Measurements from ENCODE around the gene MRGPRF.

MRGPRF gene

DNA sequence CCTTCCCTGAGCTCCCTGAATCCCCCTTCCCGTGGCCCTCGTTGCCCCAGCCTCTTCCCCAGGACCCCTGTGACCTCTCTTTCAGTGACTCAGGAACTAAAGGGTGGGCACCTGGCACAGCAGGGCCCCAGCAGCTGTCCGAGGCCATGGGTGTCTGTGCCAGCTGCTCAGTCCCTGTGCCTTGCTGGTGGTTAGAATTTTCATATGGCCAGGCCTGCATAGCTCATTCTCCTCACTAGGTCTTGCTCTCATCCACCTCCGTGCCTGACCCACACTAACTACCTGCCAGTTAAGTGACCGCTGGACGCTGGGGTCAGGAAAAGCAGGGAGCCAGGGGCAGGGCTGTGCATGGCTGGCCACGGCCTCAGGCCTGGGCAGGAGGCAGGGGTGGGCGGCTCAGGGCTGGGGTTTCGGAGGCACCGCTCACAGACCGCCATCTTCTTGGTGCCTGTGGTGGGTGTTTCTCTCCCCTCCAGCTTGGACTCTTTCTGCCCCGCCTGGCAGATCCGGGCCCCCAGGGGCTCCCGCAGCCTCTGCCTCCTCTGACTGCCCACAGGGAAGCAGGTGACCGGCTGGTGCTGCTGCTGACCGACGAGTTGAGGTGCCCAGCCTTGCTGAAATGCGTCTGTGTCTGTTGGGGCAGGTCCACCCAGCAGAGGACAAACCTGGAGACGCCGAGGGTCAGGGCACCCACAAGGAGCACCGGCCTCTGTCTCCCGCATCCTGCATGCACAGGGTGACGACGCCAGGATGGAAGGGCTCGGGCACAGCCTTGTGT lies 52.6 kb downstream of the MRGPRF start:
- no peak for DNase-seq

DNA sequence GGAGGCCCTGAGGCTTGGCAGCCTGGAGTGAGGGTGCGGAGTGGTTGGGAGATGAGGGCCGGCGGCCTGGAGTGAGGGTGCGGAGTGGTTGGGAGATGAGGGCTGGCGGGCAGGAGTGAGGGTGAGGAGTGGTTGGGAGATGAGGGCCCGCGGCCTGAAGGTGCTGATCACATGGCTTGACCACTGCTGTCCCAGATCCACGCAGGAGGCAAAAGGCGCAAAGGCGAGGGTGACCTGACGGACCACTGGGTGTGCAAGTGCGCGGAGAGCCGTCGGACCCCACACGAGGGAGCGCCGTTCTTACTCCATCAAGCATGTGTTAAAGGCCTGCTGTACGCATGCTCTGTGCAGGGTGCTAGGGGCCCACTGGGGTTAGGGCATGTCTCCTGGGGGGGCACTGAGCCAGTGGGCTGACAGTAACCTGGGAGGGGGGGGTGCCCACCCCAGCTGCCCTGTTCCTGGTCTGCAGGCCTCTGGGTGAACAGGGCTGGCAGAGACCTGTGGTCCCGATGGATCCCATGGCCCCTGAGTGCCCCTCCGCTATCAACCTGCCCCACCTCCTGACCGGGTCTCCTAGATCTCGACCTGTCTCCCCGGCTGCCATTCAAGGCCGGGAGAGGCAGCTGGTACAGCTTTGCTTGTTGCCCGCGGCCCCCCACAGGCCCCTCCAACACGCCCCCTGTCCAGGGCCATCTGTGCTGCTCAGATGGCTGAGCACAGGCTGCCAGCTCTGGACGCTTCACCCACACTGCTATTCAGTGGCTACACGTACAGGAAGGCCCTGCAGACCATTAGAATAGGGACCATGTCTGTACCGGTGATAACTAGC lies 53.4 kb downstream of the MRGPRF start:
- DNase-seq: no peak

DNA sequence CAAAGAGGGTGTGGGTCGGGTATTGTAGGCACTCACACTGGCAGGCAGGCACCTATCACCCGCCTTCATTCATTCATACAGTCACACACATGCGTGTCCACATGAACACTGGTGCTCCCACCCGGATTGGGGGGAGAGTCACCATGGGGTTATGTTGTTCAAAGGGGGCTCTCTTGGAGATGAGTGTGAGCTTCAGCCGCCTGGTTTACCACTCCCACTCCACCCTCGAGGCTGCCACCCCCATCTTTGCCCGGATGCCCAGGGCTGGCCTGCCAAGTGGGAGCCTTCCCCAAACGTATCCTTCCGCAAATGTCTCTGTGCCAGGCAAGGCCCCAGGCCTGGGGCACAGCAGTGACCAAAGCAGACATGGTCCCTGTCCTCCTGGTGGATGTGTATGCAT lies 54.8 kb downstream of the MRGPRF start:
- DNase-seq: no peak

GRCh38 chr11:68956547-68957254 lies 56.3 kb downstream of the MRGPRF start:
- DNase-seq: no peak

DNA sequence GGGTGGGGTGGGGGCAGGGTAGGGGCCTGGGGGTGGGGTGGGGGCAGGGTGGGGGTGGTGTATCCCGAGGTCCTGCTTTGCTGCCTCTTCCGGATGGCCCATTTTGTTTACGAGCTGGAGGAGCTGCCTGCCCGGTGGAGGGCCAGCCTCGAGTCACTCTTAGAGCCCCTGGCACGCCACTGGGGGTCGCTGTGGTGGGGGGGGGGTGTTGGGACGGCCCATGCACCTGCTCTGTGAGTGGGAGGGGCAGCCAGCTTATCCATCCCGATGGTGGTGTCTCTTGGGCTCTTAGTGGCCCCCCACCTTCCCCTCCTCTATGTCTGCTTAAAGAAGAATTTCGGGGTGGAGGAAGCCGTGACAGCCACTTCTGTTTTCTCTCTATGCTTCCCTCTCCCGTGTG lies 56.9 kb downstream of the MRGPRF start:
- DNase-seq: no peak

- no peak for DNase-seq
These were observed 57.5 kb downstream of the MRGPRF start for GRCh38 chr11:68955607-68955958.

GRCh38 chr11:68954836-68955606 lies 58.0 kb downstream of the MRGPRF start:
- no peak for DNase-seq

Measured in activated CD8-positive, alpha-beta memory T cell treated with anti-CD3 and anti-CD28 coated beads, Interleukin-2, amount 50 U/mL, for 4 hours (primary cell).